Fibroblast of lung (primary cell): ENCODE results near the gene MEIOB. TPM values are rescaled to one million over a fixed set of nuclear protein-coding genes. Genes with fewer than 3 reads are reported as not detected.

Experiments
- DNase-seq, 2 donors: peaks; one replicate each; pipeline versions ENCODE4 v3.0.0 to v3.0.0-alpha.2; 2010; ENCODE audit warnings: low read depth in 2 of 2
- H2AFZ ChIP-seq: 2 replicates; pipeline ENCODE4 v1.5.1; 2012; ENCODE audit warnings: low read length, control low read depth, inconsistent platforms
- H3K27ac ChIP-seq: 2 replicates; pipeline ENCODE4 v1.5.1; 2011; ENCODE audit warnings: low read length, control low read depth; ENCODE audit not compliant: insufficient read depth
- H3K27me3 ChIP-seq: 2 replicates; pipeline ENCODE4 v1.5.1; 2011; ENCODE audit warnings: mild to moderate bottlenecking, low read length; ENCODE audit not compliant: control insufficient read depth, insufficient read depth
- H3K36me3 ChIP-seq: 2 replicates; pipeline ENCODE4 v1.5.1; 2011; ENCODE audit warnings: low read length; ENCODE audit not compliant: control insufficient read depth, insufficient read depth
- H3K4me1 ChIP-seq: 2 replicates; pipeline ENCODE4 v1.5.1; 2011; ENCODE audit warnings: low read length; ENCODE audit not compliant: control insufficient read depth, insufficient read depth; ENCODE audit errors: extremely low read depth
- H3K4me2 ChIP-seq: 2 replicates; pipeline ENCODE4 v1.5.1; 2011; ENCODE audit warnings: low read length, control low read depth; ENCODE audit not compliant: insufficient read depth; ENCODE audit errors: extremely low read depth
- H3K4me3 ChIP-seq, 4 experiments: fragments of 200-600 bp in 1 of 4; sonication (generic) in 1 of 4; replicated peaks in 1 of 4; 2 replicates each; pipeline ENCODE4 v1.5.1; 2011 to 2016; ENCODE audit warnings: low read length in 4 of 4, low read depth in 3 of 4, mild to moderate bottlenecking in 3 of 4, control low read depth in 2 of 4, inconsistent platforms in 1 of 4, mixed read lengths in 1 of 4; ENCODE audit not compliant: insufficient read depth in 1 of 4; ENCODE audit errors: control extremely low read depth in 1 of 4
- H3K79me2 ChIP-seq: 2 replicates; pipeline ENCODE4 v1.5.1; 2012; ENCODE audit warnings: mild to moderate bottlenecking, low read length, inconsistent platforms; ENCODE audit not compliant: control insufficient read depth, insufficient read depth
- H3K9ac ChIP-seq: 2 replicates; pipeline ENCODE4 v1.5.1; 2011; ENCODE audit warnings: mild to moderate bottlenecking, low read length, control low read depth; ENCODE audit not compliant: insufficient read depth
- H3K9me3 ChIP-seq: 2 replicates; pipeline ENCODE4 v1.5.1; 2012; ENCODE audit warnings: low read depth, low read length; ENCODE audit not compliant: control insufficient read depth, insufficient read depth
- H4K20me1 ChIP-seq: 2 replicates; pipeline ENCODE4 v1.5.1; 2011; ENCODE audit warnings: low read length; ENCODE audit not compliant: control insufficient read depth, insufficient read depth; ENCODE audit errors: extremely low read depth
- CTCF ChIP-seq, 2 donors: IDR thresholded peaks in 1 of 2; conservative IDR thresholded peaks in 1 of 2; 1 replicate in 1 of 2; 2 replicates in 1 of 2; pipeline ENCODE4 v1.5.1; 2011 to 2012; ENCODE audit warnings: low read length in 2 of 2, control low read depth in 1 of 2, inconsistent platforms in 1 of 2, low read depth in 1 of 2, mild to moderate bottlenecking in 1 of 2
- EZH2 ChIP-seq: IDR thresholded peaks from 2 replicates; pipeline ENCODE4 v1.5.1; 2012; ENCODE audit warnings: low read length, control low read depth, mild to moderate bottlenecking; ENCODE audit errors: missing control alignments
- polyA plus RNA-seq, 2 donors: library from polyadenylated mRNA; depleted of rRNA in 1 of 2; stranded (reverse) in 1 of 2; unstranded in 1 of 2; fragments of >200 nt; gene quantifications; 2 replicates each; pipeline ENCODE4 v1.2.1, GENCODE V29; 2011 to 2012; ENCODE audit warnings: missing spikeins in 1 of 2
- total RNA-seq: library from RNA; depleted of rRNA; stranded (reverse); fragments of >200 nt; gene quantifications from 2 replicates; pipeline ENCODE4 v1.2.1, GENCODE V29; 2014

Gene MEIOB
- total and polyA plus RNA-seq, 2 donors (not counting 1 experiment from before 2014, with no cell fraction given) = not detected

- Histone ChIP-seq H4K20me1 (no peaks in the 10 kb centered on the region), H3K79me2 (peaks cover 24% of the 10 kb centered on the region), H3K36me3 (peaks cover 3% of the 10 kb centered on the region), H3K4me3 (no peak overlapping the region), H3K9me3 (no peaks in the 10 kb centered on the region), H3K4me2 (no peak overlapping the region), H3K27me3 (no peaks in the 10 kb centered on the region), H2AFZ (no peak overlapping the region), H3K4me1 (peaks cover 7% of the 10 kb centered on the region), H3K9ac (no peak overlapping the region), H3K27ac (no peak overlapping the region)
- DNase-seq = no peak
- TF ChIP-seq EZH2 (no peak), CTCF (conservative IDR thresholded peaks at IDR 0.05 in 1 of 2, IDR thresholded peaks at IDR 0.05 in 1 of 2; ENCODE audit: low read depth in 1 of 2, low read length in 2 of 2) (no peak)
These were observed 40.5 kb downstream of the MEIOB start for GRCh38 chr16:1831186-1832075.

- Histone ChIP-seq H3K79me2 (peaks cover 25% of the 10 kb centered on the region), H2AFZ (no peak overlapping the region), H3K36me3 (peaks cover 3% of the 10 kb centered on the region), H4K20me1 (no peaks in the 10 kb centered on the region), H3K9me3 (no peaks in the 10 kb centered on the region), H3K4me3 (no peak overlapping the region), H3K9ac (no peak overlapping the region), H3K4me2 (no peak overlapping the region), H3K27me3 (no peaks in the 10 kb centered on the region), H3K27ac (no peak overlapping the region), H3K4me1 (peaks cover 7% of the 10 kb centered on the region)
- peak in 1 of 2 donors; percentile 21 for DNase-seq
- TF ChIP-seq CTCF (conservative IDR thresholded peaks at IDR 0.05 in 1 of 2, IDR thresholded peaks at IDR 0.05 in 1 of 2; ENCODE audit: low read depth in 1 of 2, low read length in 2 of 2) = no peak
- no peak for TF ChIP-seq EZH2
These were observed 41.8 kb downstream of the MEIOB start for GRCh38 chr16:1830213-1830612.

DNA sequence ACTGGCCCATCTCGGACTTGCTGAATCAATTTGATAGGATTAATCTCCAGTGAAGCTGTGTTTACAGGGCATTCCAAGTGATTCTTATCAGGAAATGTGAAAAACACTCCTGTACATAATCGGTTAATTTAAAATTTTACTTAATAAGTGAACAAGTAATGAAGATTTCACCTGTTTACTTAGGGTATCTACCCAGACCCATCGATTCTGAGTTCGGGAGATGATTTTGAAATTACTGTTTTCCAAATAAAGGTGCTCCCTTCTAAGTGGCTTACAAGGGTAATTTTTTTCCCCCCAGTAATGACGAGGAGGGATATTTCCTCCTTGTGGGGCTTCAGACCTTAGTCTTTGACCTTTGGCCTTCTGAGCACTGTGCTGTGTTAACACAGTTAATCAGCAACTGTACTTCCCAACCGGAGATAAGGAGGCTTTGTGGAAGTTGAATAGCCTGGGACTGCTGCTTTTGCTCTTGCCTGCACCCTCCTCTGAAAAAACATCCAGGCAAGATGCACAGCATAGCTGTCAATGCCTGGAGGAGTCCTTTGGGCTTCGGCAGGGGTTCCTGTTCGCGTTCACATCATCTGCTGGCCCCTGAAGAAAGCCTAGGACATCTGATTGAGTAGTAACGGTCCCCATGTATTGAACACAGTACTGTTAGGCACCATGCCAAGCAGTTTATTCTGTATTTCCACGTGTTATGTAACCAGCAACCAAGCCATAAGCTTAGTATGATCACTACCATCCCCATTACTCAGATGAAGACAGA, 43.1 kb downstream of the MEIOB start:
- Histone ChIP-seq H3K9ac (no peak overlapping the region), H3K4me3 (peak overlapping the region; percentile 89 to 99 (median 98)), H3K27me3 (no peaks in the 10 kb centered on the region), H3K36me3 (peaks cover 3% of the 10 kb centered on the region), H3K4me2 (peak overlapping the region; percentile 68), H3K4me1 (peaks cover 7% of the 10 kb centered on the region), H2AFZ (no peak overlapping the region), H3K79me2 (peaks cover 26% of the 10 kb centered on the region), H3K27ac (no peak overlapping the region), H3K9me3 (no peaks in the 10 kb centered on the region), H4K20me1 (no peaks in the 10 kb centered on the region)
- TF ChIP-seq CTCF (conservative IDR thresholded peaks at IDR 0.05 in 1 of 2, IDR thresholded peaks at IDR 0.05 in 1 of 2; ENCODE audit: low read depth in 1 of 2, low read length in 2 of 2) (no peak), EZH2 (no peak)
- DNase-seq = no peak
